ENCODE results near the gene STXBP3.

GRCh38 chr1:108792420-108792819 is 45.9 kb downstream of the STXBP3 start:
- TF ChIP-seq CTCF (IDR thresholded peaks at IDR 0.05; ENCODE audit: borderline replicate concordance, extremely low read depth, low read length, poor library complexity, severe bottlenecking): no peak
- no peak for TF ChIP-seq EZH2 (IDR thresholded peaks at IDR 0.05; ENCODE audit: borderline replicate concordance, low read depth, low read length, severe bottlenecking)
